GM18907 (cell line): ENCODE results near the gene POLRMT.

Experiments used
- ATAC-seq: cut with Tn5 transposase; IDR thresholded peaks from one replicate; pipeline ENCODE4 v1.9.1; 2021; ENCODE audit warnings: mild to moderate bottlenecking, moderate library complexity; ENCODE audit not compliant: unreplicated experiment

Gene POLRMT

GRCh38 chr19:663682-664117 lies 30.4 kb upstream of the POLRMT start:
- no peak for ATAC-seq

GRCh38 chr19:662962-663681 lies 29.8 kb upstream of the POLRMT start, which contains the start of gene RNF126:
Gene RNF126 (minus strand): TSS chr19:663214. CDS start chr19:663121, 93 bp downstream.
- peak; percentile 54 for ATAC-seq

- peak; percentile 19 for ATAC-seq
Observed at GRCh38 chr19:662207-662961, 29.0 kb upstream of the POLRMT start.

GRCh38 chr19:661427-662196 lies 28.3 kb upstream of the POLRMT start:
- no peak for ATAC-seq

DNA sequence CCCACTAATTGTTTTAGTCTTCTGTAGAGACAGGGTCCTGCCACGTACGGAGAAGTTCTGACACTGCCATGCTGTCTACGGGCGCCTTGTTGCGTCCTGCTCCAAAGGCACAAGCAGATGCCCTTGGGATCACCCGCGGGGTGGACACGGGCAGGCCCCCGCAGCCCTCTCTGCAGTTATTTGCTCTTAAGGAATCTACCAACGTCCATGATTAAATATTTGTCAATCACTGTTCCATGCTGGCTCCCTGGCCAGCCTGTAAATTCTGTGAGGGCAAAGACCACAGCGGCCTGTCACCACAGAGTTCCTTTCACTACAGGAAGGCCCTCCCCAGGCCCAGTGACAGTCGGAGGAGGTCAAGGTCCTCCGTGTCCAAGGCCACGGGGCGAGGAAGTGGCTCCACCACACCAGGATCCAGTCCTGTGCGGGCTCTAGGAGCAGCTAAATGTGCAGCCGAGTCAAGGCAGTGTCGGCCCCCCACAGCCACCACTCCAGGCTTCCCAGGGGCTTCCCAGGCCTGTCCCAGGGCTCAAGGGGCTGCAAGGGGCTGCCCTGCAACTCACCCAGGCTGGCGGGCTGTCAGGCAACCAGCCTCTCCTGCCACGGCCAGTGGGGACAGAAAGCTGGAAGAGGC lies 27.6 kb upstream of the POLRMT start:
- no peak for ATAC-seq

DNA sequence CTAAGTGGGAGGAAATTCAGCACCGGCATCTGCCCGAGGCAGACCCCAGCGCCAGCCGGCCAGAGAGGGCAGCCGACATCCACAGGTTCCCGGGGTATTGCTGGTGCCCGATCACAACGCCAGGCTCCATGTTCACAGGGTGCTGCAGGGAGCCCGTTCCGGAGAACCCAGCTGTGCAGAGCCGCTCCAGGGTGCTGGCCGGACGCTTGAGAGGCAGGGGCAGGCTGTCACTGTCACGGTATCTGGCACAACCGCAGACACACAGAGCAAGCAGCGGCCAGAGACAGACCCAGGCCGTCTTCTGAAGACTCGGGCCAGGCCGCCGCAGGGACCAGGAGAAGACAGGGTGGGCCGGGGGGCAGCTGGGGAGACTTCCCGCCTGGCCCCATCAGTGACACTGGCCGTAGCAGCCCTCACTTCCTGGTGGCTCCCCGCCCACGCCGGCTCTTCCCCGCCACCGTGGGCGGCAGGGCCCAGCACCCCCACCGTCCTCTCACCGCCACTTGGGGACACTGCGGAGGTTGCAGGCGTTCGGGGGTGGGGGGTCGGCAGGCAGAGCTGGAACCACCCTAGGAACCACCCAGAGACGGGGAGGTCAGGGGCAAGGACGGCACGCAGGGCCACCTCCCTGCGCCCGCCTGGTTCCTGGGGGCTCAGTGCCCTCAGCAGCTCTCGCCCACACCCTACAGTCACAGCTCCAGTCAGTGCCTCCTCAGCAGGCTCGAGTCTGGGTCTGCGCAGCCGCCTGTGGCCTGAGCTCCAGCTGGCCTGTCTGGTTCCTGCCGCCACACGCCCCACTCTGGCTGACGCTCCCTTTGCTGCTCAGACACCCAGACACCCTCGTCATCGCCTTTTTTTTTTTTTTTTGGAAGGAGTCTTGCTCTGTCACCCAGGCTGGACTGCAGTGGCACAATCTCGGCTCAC lies 25.8 kb upstream of the POLRMT start:
- no peak for ATAC-seq

GRCh38 chr19:658059-658839 lies 24.9 kb upstream of the POLRMT start:
- no peak for ATAC-seq

- no peak for ATAC-seq
Observed at GRCh38 chr19:657611-658010, 24.3 kb upstream of the POLRMT start.

- no peak for ATAC-seq
Observed at GRCh38 chr19:656751-657559, 23.6 kb upstream of the POLRMT start.

GRCh38 chr19:655691-656090 lies 22.4 kb upstream of the POLRMT start:
- no peak for ATAC-seq

- no peak for ATAC-seq
Observed at GRCh38 chr19:653425-653824, 20.1 kb upstream of the POLRMT start.

- no peak for ATAC-seq
Observed at GRCh38 chr19:652467-653389, 19.4 kb upstream of the POLRMT start.

DNA sequence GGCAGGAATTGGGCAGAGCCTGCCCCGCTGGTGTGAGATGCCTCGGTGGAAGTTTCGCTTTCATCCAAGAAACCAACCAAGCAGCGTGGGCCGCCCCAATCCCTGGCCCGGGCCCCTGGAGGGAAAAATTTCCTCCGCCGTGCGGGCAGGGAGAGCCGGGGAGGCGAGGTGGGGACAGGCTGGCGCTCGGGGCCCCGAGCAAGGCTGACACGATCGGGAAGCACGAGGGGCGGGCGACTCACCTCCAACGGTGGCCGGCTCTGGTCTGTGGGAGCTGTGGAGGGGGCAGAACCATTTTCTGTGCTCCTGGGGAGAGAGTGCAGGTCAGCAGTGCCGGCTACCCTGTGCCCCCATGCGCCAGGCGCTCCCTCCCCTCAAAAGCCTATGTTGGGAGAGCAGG lies 18.7 kb upstream of the POLRMT start:
- no peak for ATAC-seq

DNA sequence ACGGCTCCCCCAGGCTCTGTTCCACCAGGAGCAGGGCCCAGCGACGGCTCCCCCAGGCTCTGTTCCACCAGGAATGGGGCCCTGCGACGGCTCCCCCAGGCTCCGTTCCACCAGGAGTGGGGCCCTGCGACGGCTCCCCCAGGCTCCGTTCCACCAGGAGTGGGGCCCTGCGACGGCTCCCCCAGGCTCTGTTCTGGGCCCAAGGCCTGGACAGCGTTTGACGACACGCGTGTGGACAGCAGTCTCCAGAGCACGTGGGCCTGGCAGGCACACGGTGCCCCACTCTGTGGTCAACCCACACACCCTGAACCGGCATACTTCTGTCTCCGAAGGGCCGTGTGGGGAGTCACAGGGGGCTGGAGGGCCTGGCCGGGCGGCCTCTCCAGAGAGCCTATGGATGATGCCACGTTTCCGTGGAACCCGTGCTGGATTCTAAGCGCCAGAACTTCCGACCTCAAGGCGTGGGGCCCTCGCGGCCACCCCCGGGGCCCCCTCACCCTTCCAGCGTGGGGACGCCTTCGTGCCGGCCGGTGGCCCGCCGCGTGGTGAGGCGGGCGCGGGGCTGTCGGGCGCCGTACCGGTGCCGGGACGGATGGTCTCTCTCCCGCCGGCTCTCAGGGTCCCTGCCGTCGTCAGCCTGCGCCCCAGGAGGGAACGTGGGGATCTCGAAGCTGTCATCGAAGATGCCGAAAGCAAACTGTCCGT lies 17.9 kb upstream of the POLRMT start:
- no peak for ATAC-seq

- ATAC-seq, result no peak
Observed at GRCh38 chr19:650121-650520, 16.8 kb upstream of the POLRMT start.

DNA sequence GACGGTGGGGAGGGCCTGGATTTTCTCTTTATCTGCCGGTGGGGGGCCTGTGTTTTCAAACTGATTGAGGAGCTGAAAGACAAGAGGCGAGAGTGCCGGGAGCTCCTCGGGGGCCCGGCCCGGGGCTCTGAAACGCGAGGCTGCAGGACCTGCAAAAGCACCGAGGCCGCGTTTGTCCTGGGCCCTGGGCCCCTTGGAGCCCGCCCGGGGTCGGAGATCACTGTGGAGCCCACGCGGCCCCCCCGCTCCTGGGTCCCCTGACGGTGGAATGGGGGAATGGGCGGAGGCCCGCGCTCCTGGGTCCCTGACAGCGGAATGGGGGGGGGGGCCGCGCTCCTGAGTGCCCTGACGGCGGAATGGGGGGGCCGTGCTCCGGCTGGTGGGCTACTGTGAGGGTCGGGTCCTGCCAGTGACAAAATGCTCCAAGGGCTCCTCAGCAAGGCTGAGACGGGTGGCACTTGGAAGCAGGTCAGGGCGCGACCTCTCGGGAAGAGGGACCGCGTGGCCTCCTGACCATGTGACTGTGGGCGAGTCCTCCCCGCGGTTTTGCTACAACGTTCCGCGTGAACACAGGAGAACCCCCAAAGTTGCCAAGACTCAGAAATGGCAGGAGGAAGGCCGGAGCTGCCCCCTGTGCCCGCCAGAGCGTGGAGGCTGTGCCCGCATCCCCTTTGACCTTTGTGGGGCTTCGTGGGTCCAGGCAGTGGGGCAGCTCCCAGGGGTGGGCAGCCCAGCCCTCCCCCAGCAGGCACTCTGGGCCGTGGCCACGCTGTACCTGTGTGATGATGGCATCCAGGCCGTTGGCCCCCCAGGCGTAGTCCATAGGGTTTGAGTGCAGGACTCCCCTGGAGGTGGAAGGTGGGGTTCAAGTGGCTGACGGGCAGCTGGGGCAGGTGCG lies 15.8 kb upstream of the POLRMT start:
- no peak for ATAC-seq
